NCI-H2196 (cell line): ENCODE data around the gene CCDC9B.

Source experiments
- DNase-seq: peaks from one replicate; lab custom pipeline; 2025; ENCODE audit not compliant: unreplicated experiment; lab: John Stamatoyannopoulos, UW

The CCDC9B gene

GRCh38 chr15:40365624-40366456, 25.1 kb upstream of the CCDC9B start:
- no peak for DNase-seq

DNA sequence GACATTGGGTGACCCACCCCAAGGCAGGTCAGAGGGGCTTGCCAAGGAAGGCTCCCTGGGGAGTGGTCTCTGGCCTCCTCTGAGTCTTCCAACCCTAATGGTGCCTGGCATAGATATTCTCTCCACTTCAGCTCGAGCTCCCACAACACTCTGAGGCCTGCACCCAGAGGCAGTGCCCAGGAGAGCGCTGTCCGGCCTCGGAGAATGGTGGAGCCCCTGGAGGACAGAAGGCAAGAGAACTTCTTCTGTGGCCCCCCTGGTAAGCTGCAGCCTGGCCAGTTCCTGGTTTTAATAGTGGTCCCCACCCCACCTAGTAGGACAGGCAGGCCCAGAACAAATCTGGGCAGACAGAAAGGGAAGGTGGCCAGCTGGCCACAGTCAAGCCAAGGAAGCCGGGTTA, 24.3 kb upstream of the CCDC9B start:
- DNase-seq, result no peak

DNA sequence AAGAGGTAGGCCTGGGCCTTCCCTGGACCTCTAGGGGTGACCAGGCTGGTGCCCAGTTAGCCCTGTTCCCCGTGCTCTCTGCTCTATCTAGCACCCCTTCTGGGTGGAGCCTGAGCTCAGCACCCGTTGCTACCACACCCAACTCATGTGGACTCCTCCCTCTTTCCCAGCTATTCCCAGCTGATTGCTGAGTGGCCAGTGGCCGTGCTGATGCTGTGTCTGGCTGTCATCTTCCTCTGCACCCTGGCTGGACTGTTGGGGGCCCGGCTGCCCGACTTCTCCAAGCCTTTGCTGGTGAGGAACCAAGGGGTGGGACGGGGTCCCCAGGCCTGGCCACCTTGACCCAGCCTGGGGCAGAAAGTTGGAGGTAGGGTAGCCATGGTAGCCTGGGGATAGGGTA, 23.5 kb upstream of the CCDC9B start:
- DNase-seq, result no peak

- DNase-seq, result no peak
These were observed 22.9 kb upstream of the CCDC9B start for GRCh38 chr15:40363611-40364010.

GRCh38 chr15:40361640-40362039, 20.9 kb upstream of the CCDC9B start:
- no peak for DNase-seq

DNA sequence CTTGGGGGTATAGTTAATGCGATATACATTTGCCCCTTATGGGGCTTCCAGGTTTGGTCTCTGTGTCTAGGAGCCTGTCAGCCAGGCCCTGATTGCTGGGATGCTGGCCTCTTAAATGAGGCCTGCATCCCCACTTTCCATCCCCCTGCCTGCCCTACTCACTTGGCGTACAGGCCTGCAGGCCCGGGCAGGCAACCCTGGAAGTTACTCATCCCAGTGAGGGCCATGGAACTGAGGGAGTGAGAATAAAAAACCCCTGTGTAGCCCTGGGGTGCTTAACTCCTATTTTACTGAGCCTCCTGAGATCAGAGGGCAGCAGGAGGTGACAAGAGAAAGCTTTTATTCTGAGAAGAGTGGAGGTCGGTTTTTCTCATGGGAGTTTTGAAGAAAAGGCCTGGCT, 19.3 kb upstream of the CCDC9B start:
- no peak for DNase-seq

DNA sequence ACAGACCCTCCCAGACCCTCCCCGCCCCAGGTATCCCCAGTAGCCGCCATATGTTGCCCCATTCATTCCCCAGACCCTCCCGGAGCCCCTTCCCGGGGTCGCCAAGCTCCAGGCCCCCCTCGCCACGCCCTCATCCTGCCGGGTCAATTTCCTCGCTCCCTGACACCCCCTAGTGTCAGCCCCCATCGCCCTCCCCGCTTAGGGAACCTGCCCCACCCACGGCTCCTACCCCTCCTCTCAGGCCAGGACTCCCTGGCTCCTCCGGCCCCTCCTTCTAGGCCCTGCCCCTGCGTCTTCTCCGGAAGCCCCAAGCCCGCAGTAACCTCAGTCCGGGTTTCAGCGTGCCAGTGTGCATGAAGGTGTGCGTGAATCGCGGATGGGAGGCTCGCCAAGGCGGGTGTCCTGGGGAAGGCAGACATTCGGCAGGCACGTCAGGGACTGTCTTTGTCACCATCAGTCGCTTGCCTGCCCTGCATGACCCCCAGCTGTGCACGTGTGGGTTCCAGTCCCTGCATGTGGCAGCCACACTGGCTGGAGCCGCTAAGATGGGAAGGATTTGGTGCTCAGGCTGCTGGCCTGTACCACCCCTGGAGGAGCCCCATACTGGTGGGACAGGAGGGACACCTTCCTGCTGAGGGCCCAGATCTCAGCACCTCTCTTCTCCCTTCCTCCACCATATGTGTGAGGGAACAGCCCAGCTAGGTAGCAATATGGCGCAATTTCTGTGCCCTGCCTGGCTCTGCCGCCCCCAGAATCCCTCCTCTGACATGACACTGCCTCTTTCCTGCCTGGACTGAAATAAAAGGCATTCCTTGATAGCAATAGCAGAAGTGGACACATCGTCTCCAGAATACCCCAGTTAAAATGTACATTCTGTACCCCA, 18.0 kb upstream of the CCDC9B start:
- DNase-seq, result no peak

DNA sequence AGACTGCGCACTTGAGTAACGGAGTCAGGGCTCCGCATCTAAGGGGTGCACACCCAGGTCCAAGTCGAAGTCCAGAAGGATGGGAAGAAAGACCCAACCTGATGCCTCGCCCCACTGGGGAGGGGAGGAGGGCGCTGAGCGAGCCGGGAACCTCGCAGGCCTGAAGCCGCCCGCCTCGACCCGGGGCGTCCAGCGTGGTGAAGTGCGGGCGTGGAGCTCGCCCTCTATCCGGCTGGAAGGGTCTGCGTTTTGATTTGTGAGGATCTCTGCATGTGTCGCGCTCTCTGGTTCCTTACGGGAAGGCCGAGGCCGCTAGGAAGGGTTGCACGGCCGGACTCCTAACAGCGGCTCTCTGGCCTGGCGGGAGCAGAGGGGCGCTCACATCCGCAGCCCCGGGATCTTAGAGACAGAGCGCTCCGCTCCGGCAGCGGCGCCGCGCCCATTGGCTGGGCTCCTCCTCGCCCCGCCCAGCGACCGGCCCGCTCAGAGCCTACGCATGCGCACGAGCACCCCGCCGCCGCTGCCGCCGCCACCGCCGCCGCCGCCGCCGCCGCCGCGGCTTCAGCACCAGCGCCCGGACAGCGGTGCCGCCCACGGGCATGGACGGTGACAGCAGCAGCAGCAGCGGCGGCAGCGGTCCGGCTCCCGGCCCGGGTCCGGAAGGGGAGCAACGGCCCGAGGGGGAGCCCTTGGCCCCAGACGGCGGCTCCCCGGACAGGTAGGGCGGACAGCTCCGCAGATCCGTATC, 17.2 kb upstream of the CCDC9B start, which contains the start of gene DISP2:
Gene DISP2 (plus strand): TSS at position 497 of the 748 bp plus-strand sequence. CDS start 103 bp downstream, at position 600.
- DNase-seq, result peak; percentile 74

DNA sequence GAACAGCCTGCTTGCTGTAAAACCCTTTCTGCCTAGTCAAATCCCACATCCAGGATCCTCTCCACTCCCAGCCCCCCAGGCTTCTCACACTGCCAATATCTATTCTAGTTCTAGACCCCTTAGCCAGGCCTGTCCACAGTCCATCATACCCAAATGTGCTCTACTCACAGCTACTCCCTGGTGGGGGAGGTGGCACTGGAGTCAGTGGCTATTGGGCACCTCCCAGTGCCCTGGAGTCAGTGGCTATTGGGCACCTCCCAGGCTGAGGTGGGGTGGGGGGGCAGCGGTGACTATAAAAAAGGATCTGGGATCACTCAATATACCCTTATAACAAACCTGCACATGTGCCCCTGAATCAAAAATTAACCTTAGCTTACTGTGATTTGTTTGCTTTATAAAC, 16.5 kb upstream of the CCDC9B start:
- no peak for DNase-seq

GRCh38 chr15:40355976-40356585, 15.3 kb upstream of the CCDC9B start:
- no peak for DNase-seq

- no peak for DNase-seq
These were observed 13.9 kb upstream of the CCDC9B start for GRCh38 chr15:40354408-40355171.

- DNase-seq, result peak; percentile 9
These were observed 13.0 kb upstream of the CCDC9B start for GRCh38 chr15:40353697-40354096.

GRCh38 chr15:40352281-40352901, 11.7 kb upstream of the CCDC9B start:
- no peak for DNase-seq

- no peak for DNase-seq
These were observed 8.4 kb upstream of the CCDC9B start for GRCh38 chr15:40349163-40349562.

DNA sequence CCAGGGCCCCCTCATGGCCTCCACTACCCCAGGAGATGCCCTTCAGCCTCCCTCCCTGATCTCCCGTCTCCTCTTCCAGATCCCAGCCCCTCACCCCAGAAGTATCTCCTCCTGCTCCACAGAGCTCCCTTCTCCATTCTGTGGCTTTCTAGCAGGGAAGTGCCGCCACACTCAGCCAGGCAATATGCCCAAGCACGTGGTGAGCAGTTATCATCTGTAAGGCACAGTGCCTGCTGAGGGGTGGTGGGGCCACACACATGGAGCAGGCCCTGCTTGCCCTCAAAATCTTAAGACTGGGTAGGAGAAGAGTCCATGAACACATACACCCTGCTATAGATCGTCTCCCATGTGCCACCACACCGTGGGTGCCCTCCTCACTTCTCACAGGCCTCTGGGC, 7.7 kb upstream of the CCDC9B start:
- DNase-seq, result no peak

DNA sequence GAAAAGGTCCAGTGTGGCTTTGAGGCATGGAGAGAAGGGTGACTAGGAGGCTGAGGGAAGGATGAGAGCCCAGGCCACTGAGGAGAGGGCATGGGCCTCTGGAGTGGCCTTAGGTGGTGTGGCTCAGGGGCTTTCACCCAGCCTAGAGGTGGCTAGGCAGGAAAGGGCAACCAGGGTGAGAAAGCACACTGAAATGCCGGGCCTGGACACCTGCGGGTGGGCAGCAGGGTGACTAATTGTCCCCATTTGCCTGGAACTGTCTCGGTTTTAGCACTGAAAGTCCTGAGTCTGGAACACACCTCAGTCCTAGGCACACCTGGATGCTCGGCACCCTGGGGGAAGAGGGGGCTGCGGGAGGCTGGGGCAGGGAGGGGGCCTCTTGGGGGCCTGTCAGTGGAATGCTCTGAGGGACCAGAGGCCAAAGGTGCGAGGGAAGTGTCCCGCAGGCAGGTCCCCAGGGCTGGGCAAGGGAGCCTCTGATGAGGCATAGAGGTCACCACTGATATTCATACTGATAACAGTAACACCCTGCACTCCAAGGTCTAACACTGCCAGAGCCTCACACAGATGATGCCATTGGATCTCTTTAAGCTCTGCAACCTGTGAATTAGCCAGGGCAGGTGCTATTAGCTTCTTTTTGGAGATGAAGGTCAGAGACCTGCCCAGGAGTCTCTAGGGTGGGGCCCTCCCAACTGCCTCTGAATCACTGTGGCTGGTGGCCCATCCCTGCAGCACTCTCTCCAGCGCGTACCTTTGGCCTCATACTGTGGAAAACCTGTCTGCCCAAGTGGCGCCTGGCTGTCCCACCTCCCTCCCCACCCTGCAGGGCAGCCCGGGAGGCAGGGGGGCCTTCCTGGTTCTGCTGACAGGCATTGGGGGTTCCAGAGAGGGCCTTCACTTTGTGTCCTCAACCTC, 7.1 kb upstream of the CCDC9B start:
- DNase-seq, result no peak

GRCh38 chr15:40346579-40347558, 6.1 kb upstream of the CCDC9B start:
- DNase-seq, result no peak
